Liver (tissue), 9 donors: ENCODE data around the gene TMCO4. TPM values are rescaled to one million over a fixed set of nuclear protein-coding genes. Genes with fewer than 3 reads are reported as not detected.

Experiments
- DNase-seq: peaks from one replicate; pipeline ENCODE4 v3.0.0-alpha.2; 2017; ENCODE audit warnings: low spot score
- H3K27ac ChIP-seq, 2 donors: one replicate each; pipeline ENCODE4 v1.7.0; 2013; ENCODE audit warnings: inconsistent platforms in 2 of 2, low read length in 2 of 2, control low read depth in 1 of 2, low read depth in 1 of 2, mild to moderate bottlenecking in 1 of 2
- H3K27me3 ChIP-seq, 4 donors: one replicate each; pipeline versions ENCODE4 v1.6.1 to v1.7.0; 2013; ENCODE audit warnings: low read length in 3 of 4, inconsistent platforms in 1 of 4, mild to moderate bottlenecking in 1 of 4, moderate library complexity in 1 of 4; ENCODE audit not compliant: control insufficient read depth in 4 of 4, insufficient read depth in 4 of 4
- H3K36me3 ChIP-seq, 4 donors: one replicate each; pipeline versions ENCODE4 v1.6.1 to v1.7.0; 2013; ENCODE audit warnings: low read length in 3 of 4, mild to moderate bottlenecking in 3 of 4, low read depth in 1 of 4, moderate library complexity in 1 of 4; ENCODE audit not compliant: control insufficient read depth in 4 of 4, insufficient read depth in 3 of 4
- H3K4me1 ChIP-seq, 4 donors: one replicate each; pipeline versions ENCODE4 v1.6.1 to v1.7.0; 2013; ENCODE audit warnings: low read length in 3 of 4, mild to moderate bottlenecking in 3 of 4, moderate library complexity in 1 of 4; ENCODE audit not compliant: control insufficient read depth in 4 of 4, insufficient read depth in 4 of 4
- H3K4me3 ChIP-seq, 3 donors: one replicate each; pipeline versions ENCODE4 v1.6.1 to v1.7.0; 2013; ENCODE audit warnings: low read length in 3 of 3, control low read depth in 1 of 3, low read depth in 1 of 3, mild to moderate bottlenecking in 1 of 3
- H3K9ac ChIP-seq, 2 donors: one replicate each; pipeline ENCODE4 v1.7.0; 2013; ENCODE audit warnings: low read length in 2 of 2, mild to moderate bottlenecking in 2 of 2, moderate library complexity in 2 of 2, control low read depth in 1 of 2, low read depth in 1 of 2
- H3K9me3 ChIP-seq, 4 donors: one replicate each; pipeline versions ENCODE4 v1.6.1 to v1.7.0; 2013; ENCODE audit warnings: low read length in 3 of 4; ENCODE audit not compliant: control insufficient read depth in 4 of 4
- ATF3 ChIP-seq: IDR thresholded peaks from 2 replicates; pipeline ENCODE4 v1.6.1; 2016; ENCODE audit warnings: antibody characterized with exemption
- CTCF ChIP-seq: fragments of 150-350 bp; IDR thresholded peaks from 2 replicates; pipeline ENCODE4 v1.5.1; 2017; ENCODE audit warnings: improper control_type of control experiment, low read depth, low read length; ENCODE audit not compliant: missing input control
- EGR1 ChIP-seq, 2 donors: IDR thresholded peaks; 2 replicates each; pipeline ENCODE4 v1.6.1; 2016 to 2018; ENCODE audit warnings: antibody characterized with exemption in 2 of 2, low read depth in 2 of 2
- FOXA1 ChIP-seq: IDR thresholded peaks from 2 replicates; pipeline ENCODE4 v1.6.1; 2016; ENCODE audit warnings: antibody characterized with exemption
- HNF4A ChIP-seq, 2 donors: conservative IDR thresholded peaks; 2 replicates each; pipeline ENCODE4 v1.6.1; 2016; ENCODE audit warnings: antibody characterized with exemption in 2 of 2, mild to moderate bottlenecking in 2 of 2
- HNF4G ChIP-seq: IDR thresholded peaks from 2 replicates; pipeline ENCODE4 v1.6.1; 2016; ENCODE audit warnings: antibody characterized with exemption
- JUND ChIP-seq, 2 donors: IDR thresholded peaks; 2 replicates each; pipeline ENCODE4 v1.6.1; 2016; ENCODE audit warnings: antibody characterized with exemption in 2 of 2
- MAX ChIP-seq: IDR thresholded peaks from 2 replicates; pipeline ENCODE4 v1.6.1; 2016; ENCODE audit warnings: antibody characterized with exemption
- NR2F2 ChIP-seq: IDR thresholded peaks from 2 replicates; pipeline ENCODE4 v1.6.1; 2016; ENCODE audit warnings: antibody characterized with exemption
- RAD21 ChIP-seq, 2 donors: IDR thresholded peaks; 2 replicates each; pipeline ENCODE4 v1.6.1; 2016; ENCODE audit warnings: antibody characterized with exemption in 2 of 2, mild to moderate bottlenecking in 2 of 2
- REST ChIP-seq: IDR thresholded peaks from 2 replicates; pipeline ENCODE4 v1.6.1; 2016; ENCODE audit warnings: antibody characterized with exemption, mild to moderate bottlenecking
- RXRA ChIP-seq, 2 donors: IDR thresholded peaks; 2 replicates each; pipeline ENCODE4 v1.6.1; 2017 to 2018; ENCODE audit warnings: antibody characterized with exemption in 2 of 2, mild to moderate bottlenecking in 1 of 2
- SP1 ChIP-seq: IDR thresholded peaks from 2 replicates; pipeline ENCODE4 v1.6.1; 2018; ENCODE audit warnings: antibody characterized with exemption, mild to moderate bottlenecking
- TAF1 ChIP-seq: conservative IDR thresholded peaks from 2 replicates; pipeline ENCODE4 v1.6.1; 2016; ENCODE audit warnings: antibody characterized with exemption, mild to moderate bottlenecking
- YY1 ChIP-seq: IDR thresholded peaks from 2 replicates; pipeline ENCODE4 v1.6.1; 2016; ENCODE audit warnings: antibody characterized with exemption, mild to moderate bottlenecking
- ZBTB33 ChIP-seq: IDR thresholded peaks from 2 replicates; pipeline ENCODE4 v1.6.1; 2016; ENCODE audit warnings: antibody characterized with exemption
- WGBS: extraction: QIAGEN DNeasy Blood & Tissue Kit; methylation state at CpG from one replicate; pipeline ENCODE4 v1.1.7; 2013; 5-methylcytosine and 5-hydroxymethylcytosine counted together
- polyA plus RNA-seq, 2 donors: library from polyadenylated mRNA; stranded (reverse) in 1 of 2; unstranded in 1 of 2; fragments of 200-250 nt in 1 of 2; fragments of >200 nt in 1 of 2; fragmentation: Nextera tagmentation in 1 of 2; extraction: Ambion mirVana in 1 of 2; gene quantifications; one replicate each; pipeline versions ENCODE4 v1.2.1 to v1.2.3, GENCODE V29; 2013 to 2015
- total RNA-seq, 2 donors: library from RNA; depleted of rRNA; stranded (reverse); fragments of >200 nt; gene quantifications; one replicate each; pipeline ENCODE4 v1.2.3, GENCODE V29; 2014
- donor health status: healthy.
- donor health status: healthy.
- donor health status: healthy.
- donor health status: healthy.
- donor health status: healthy.

TMCO4 gene
- total and polyA plus RNA-seq, 4 donors, result 4.0 to 9.5 (median 6.0) TPM

GRCh38 chr1:19696820-19697219, 102.9 kb downstream of the TMCO4 start:
- TF ChIP-seq RXRA (IDR thresholded peaks at IDR 0.05), result no peak
- TF ChIP-seq ATF3, result no peak
- TF ChIP-seq EGR1 (IDR thresholded peaks at IDR 0.05; ENCODE audit: low read depth in 2 of 2), result no peak
- no peak for TF ChIP-seq ZBTB33
- no peak for TF ChIP-seq CTCF
- TF ChIP-seq NR2F2, result no peak
- no peak for TF ChIP-seq REST
- TF ChIP-seq YY1, result no peak
- TF ChIP-seq JUND (IDR thresholded peaks at IDR 0.05), result no peak
- no peak for TF ChIP-seq MAX
- no peak for TF ChIP-seq HNF4G
- TF ChIP-seq TAF1, result no peak
- no peak for TF ChIP-seq HNF4A (conservative IDR thresholded peaks at IDR 0.05)
- no peak for TF ChIP-seq RAD21 (IDR thresholded peaks at IDR 0.05)
- no peak for TF ChIP-seq SP1
- TF ChIP-seq FOXA1, result no peak
- Histone ChIP-seq H3K27ac (no peak overlapping the region), H3K36me3 (peaks cover 2 to 32% (median 10%) of the 10 kb centered on the region in 4 donors), H3K9me3 (no peaks in the 10 kb centered on the region), H3K9ac (no peak overlapping the region), H3K4me1 (no peaks in the 10 kb centered on the region), H3K4me3 (no peak overlapping the region), H3K27me3 (no peaks in the 10 kb centered on the region)
- no peak for DNase-seq
- 97% methylated on average over 8 of the region's 8 CpGs for WGBS

- peaks cover 2 to 31% (median 10%) of the 10 kb centered on the region in 4 donors for H3K36me3 ChIP-seq
- H3K9ac ChIP-seq, result no peak overlapping the region
- H3K9me3 ChIP-seq, result no peaks in the 10 kb centered on the region
- no peak for DNase-seq
- H3K27ac ChIP-seq, result no peak overlapping the region
- WGBS, result 97% methylated on average over 7 of the region's 7 CpGs
- no peaks in the 10 kb centered on the region for H3K4me1 ChIP-seq
- H3K4me3 ChIP-seq, result no peak overlapping the region
- H3K27me3 ChIP-seq, result no peaks in the 10 kb centered on the region
- TF ChIP-seq MAX (no peak), CTCF (no peak), TAF1 (no peak), RXRA (IDR thresholded peaks at IDR 0.05) (no peak), REST (no peak), ATF3 (no peak), EGR1 (IDR thresholded peaks at IDR 0.05; ENCODE audit: low read depth in 2 of 2) (no peak), HNF4G (no peak)
Measured at GRCh38 chr1:19695772-19696171, 103.9 kb downstream of the TMCO4 start.
